Measurements from ENCODE around the gene TMBIM1. TPM values are rescaled to one million over a fixed set of nuclear protein-coding genes. Genes with fewer than 3 reads are reported as not detected.

TMBIM1 gene
- total RNA-seq, 1 donor from 2014 or later: 656 TPM

DNA sequence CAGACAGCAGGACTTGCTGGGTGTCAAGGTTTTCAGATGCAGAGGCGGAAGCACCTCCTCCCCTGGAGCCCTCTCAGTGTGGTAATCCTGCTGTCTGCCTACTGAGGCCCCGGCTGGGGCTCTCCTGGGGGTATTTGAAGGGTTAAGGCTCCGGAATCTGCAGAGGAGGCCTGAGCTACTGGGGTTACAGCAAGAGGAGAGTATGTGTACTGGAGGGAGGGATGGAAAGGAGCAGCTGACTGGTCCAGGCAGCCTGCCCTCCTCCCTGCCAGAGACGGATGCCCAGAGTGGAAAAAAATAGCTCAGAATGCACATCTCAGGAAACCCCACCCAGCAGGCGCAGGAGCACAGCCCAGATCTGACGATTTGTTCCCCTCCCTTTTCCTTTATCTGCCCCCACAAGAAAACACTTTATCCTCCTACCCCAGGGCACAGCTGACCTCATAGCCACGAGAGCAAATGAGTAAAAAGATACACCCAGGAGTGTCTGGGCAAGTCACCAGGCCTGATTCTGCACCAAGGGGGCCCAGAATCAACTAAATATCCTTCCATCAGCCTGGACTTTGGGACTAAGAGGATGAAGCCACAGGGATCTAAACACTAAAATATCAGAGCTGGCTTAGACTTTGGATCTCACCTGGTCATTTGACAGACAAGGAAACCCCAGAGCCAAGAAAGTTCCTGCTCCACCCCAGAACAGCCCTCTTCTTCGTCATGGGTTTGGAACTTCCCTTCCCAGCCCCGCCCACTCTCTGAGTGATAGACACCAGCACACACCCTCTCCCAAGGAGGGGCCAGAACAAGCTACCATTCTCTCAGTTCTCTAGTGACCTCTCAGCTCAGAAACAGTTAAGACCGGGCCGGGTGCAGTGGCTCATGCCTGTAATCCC, 5.5 kb downstream of the TMBIM1 start:
- FAIRE-seq (no peak), DNase-seq (ENCODE audit: low read depth) (peak; percentile 97)
- Histone ChIP-seq H3K36me3 (ENCODE audit: control insufficient read depth, insufficient read depth, low read length) (peaks cover 14% of the 10 kb centered on the region), H3K27me3 (ENCODE audit: control insufficient read depth, insufficient read depth, low read length) (no peaks in the 10 kb centered on the region), H3K4me3 (ENCODE audit: low read depth, low read length) (peak overlapping the region; percentile 29)
- TF ChIP-seq, protein P1, sequence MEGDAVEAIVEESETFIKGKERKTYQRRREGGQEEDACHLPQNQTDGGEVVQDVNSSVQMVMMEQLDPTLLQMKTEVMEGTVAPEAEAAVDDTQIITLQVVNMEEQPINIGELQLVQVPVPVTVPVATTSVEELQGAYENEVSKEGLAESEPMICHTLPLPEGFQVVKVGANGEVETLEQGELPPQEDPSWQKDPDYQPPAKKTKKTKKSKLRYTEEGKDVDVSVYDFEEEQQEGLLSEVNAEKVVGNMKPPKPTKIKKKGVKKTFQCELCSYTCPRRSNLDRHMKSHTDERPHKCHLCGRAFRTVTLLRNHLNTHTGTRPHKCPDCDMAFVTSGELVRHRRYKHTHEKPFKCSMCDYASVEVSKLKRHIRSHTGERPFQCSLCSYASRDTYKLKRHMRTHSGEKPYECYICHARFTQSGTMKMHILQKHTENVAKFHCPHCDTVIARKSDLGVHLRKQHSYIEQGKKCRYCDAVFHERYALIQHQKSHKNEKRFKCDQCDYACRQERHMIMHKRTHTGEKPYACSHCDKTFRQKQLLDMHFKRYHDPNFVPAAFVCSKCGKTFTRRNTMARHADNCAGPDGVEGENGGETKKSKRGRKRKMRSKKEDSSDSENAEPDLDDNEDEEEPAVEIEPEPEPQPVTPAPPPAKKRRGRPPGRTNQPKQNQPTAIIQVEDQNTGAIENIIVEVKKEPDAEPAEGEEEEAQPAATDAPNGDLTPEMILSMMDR (IDR thresholded peaks at IDR 0.05; ENCODE audit: insufficient read depth, low read length, severe bottlenecking): no peak

DNA sequence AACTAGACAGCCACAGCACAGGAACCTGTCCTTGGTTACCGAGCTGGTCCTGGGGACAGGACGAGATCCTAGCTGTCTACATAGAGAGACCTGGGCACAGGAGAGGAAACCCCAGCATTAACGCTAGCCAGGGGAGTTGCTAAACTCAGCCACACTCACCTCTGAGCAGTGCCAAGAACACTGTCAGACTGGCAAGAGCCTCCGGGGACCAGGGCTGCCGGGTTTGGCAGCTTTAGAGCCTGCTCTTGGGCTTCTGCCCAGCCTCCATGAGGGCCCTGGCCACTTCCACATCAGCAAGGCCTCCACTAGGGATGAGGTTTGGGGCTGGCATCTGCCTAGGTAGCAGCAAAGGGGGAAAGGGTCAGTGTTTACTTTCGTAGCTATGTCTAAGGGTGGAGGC, 6.7 kb downstream of the TMBIM1 start:
- Histone ChIP-seq H3K36me3 (ENCODE audit: control insufficient read depth, insufficient read depth, low read length) (peaks cover 18% of the 10 kb centered on the region), H3K27me3 (ENCODE audit: control insufficient read depth, insufficient read depth, low read length) (no peaks in the 10 kb centered on the region), H3K4me3 (ENCODE audit: low read depth, low read length) (no peak overlapping the region)
- FAIRE-seq: no peak
- DNase-seq (ENCODE audit: low read depth): no peak
- TF ChIP-seq, protein P1 (IDR thresholded peaks at IDR 0.05; ENCODE audit: insufficient read depth, low read length, severe bottlenecking): no peak

DNA sequence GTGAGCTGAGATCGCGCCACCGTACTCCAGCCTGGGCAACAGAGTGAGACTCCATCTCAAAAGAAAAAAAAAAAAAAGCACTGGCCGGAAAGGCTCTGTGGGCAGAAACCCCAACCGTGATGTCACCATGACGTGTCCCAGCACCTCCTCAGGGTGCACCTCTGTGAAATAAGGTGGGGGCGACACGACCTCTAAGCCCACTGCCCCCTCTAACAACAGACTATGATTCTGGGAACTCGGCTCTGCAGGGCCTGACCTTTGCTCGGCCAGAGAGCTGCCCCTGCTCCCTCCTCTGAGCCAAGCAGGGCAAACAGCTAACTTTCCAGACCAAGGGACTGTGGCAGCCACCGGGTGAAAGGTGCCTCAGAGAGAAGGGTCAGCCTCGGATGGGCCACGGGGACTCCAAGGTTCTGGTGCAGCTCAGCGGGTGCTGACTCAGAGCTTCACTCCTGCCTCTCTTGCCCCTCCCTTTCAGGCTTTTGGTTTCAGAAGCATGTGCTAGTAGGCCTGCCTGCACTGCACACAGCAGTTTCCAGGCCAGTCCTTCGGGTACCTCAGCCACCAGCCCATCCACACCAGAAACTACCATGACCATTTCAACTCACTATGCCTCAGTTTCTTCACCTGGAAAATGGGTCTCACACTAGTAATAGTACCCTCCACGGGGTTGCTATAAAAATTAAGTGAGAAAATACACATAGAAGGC, 8.0 kb downstream of the TMBIM1 start:
- no peaks in the 10 kb centered on the region for H3K27me3 ChIP-seq (ENCODE audit: control insufficient read depth, insufficient read depth, low read length)
- TF ChIP-seq, protein P1 (IDR thresholded peaks at IDR 0.05; ENCODE audit: insufficient read depth, low read length, severe bottlenecking): no peak
- FAIRE-seq: no peak
- DNase-seq (ENCODE audit: low read depth): peak; percentile 84
- H3K36me3 ChIP-seq (ENCODE audit: control insufficient read depth, insufficient read depth, low read length): peaks cover 32% of the 10 kb centered on the region
- H3K4me3 ChIP-seq (ENCODE audit: low read depth, low read length): no peak overlapping the region

DNA sequence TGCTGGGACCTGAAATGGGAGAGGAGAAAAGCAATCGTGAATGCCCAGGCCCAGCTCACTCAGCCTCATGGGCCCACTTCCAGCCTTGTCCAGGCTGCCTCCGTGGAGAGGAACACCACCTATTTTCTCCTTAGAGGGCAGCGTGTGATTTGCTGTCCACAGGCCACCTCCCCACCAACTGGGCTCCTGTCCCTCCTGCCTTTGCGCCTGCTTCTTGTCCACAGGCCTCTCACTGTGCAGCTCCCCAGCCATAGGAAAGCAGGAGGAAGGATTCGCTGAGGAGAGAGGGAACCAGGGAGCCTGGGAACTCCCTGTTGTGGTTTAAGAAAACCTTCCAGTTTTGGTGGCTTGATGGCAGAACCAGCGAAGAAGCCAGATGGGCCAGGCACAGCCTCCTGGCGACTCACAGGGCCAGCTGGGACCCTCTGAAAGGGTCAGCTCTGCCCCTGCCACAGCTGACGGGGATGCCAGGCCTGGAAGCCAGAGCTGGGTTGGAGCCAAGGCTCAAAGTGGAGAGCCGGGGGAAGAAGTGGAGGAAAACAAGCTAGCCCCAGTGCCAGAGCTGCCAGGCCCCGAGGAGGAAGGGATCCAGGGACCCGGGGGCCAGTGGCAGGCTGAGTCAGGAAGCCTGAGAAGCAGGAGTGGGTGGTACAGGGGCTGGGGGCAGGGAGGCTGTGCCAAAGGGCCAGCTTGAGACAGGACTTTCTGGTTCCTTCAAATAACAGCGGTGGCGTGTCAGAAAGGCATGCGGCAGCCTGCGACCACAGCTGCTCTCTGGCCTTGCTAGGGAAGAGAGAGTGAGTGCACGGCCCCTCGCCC, 9.9 kb downstream of the TMBIM1 start:
- peaks cover 49% of the 10 kb centered on the region for H3K36me3 ChIP-seq (ENCODE audit: control insufficient read depth, insufficient read depth, low read length)
- H3K27me3 ChIP-seq (ENCODE audit: control insufficient read depth, insufficient read depth, low read length): no peaks in the 10 kb centered on the region
- peak; percentile 90 for DNase-seq (ENCODE audit: low read depth)
- H3K4me3 ChIP-seq (ENCODE audit: low read depth, low read length): no peak overlapping the region
- no peak for FAIRE-seq
- TF ChIP-seq, protein P1 (IDR thresholded peaks at IDR 0.05; ENCODE audit: insufficient read depth, low read length, severe bottlenecking): no peak

DNA sequence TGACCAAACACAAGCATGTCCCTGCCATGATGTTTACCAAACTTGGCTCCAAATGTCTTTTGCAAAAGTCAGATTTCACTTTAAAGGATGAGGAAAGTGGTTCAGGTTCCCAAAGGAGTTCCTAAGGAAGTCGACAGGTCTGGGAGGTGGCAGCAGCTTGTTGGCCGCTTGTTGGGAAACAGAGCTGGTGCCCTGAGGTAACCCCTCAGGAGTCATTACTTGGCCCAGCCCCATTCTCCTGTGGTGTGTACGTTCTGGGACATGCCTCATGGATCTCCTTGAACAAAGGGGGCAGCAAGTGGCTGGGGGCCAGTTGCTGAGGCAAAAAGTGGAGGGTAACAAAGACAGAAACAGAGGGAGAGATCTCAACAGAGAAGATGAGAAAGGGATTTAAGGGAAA, 10.9 kb downstream of the TMBIM1 start:
- FAIRE-seq (no peak), DNase-seq (ENCODE audit: low read depth) (no peak)
- Histone ChIP-seq H3K4me3 (ENCODE audit: low read depth, low read length) (no peak overlapping the region), H3K27me3 (ENCODE audit: control insufficient read depth, insufficient read depth, low read length) (no peaks in the 10 kb centered on the region), H3K36me3 (ENCODE audit: control insufficient read depth, insufficient read depth, low read length) (peaks cover 58% of the 10 kb centered on the region)
- TF ChIP-seq, protein P1 (IDR thresholded peaks at IDR 0.05; ENCODE audit: insufficient read depth, low read length, severe bottlenecking): no peak
